Body of pancreas (tissue), 4 donors: ENCODE measurements around the gene CAMTA1. TPM values are rescaled to one million over a fixed set of nuclear protein-coding genes. Genes with fewer than 3 reads are reported as not detected.

Source experiments
- ATAC-seq: fragments of 150-250 bp; one replicate; pipeline ENCODE4 v1.9.1; 2016
- DNase-seq, 4 donors: peaks; one replicate each; pipeline ENCODE4 v3.0.0-alpha.2; 2019
- H3K27ac ChIP-seq, 4 donors: fragments of 200-600 bp; sonication (generic); 1 replicate in 3 of 4; 2 replicates in 1 of 4; pipeline versions ENCODE4 v1.5.1 to v1.6.1; 2016 to 2019; ENCODE audit warnings: mild to moderate bottlenecking in 1 of 4, mixed read lengths in 1 of 4, moderate library complexity in 1 of 4
- H3K27me3 ChIP-seq, 2 donors: fragments of 200-600 bp; sonication (generic); one replicate each; pipeline ENCODE4 v1.6.0; 2016; ENCODE audit warnings: mild to moderate bottlenecking in 1 of 2
- H3K36me3 ChIP-seq, 2 donors: fragments of 200-600 bp; sonication (generic); replicated peaks in 1 of 2; 2 replicates each; pipeline ENCODE4 v1.5.1; 2016; ENCODE audit warnings: low read depth in 2 of 2; ENCODE audit not compliant: insufficient read depth in 1 of 2
- H3K4me1 ChIP-seq: fragments of 200-600 bp; sonication (generic); one replicate; pipeline ENCODE4 v1.6.0; 2016
- H3K4me3 ChIP-seq, 2 donors: fragments of 200-600 bp; sonication (generic); 1 replicate in 1 of 2; 2 replicates in 1 of 2; pipeline ENCODE4 v1.5.1; 2016 to 2019
- H3K9me3 ChIP-seq, 3 donors: fragments of 200-600 bp; sonication (generic); 1 replicate in 2 of 3; 2 replicates in 1 of 3; pipeline ENCODE4 v1.5.1; 2016
- CTCF ChIP-seq, 7 experiments: fragments of 450-650 bp in 4 of 7; fragments of 200-600 bp in 3 of 7; sonication (generic) in 3 of 7; IDR thresholded peaks; one replicate each; pipeline ENCODE4 v1.5.1; 2016 to 2019; ENCODE audit warnings: antibody characterized with exemption in 7 of 7
- POLR2A ChIP-seq, 3 donors: fragments of 450-650 bp; IDR thresholded peaks; one replicate each; pipeline ENCODE4 v1.6.1; 2016; ENCODE audit warnings: antibody characterized with exemption in 3 of 3, mild to moderate bottlenecking in 2 of 3
- WGBS, 2 donors: methylation state at CpG; one replicate each; pipeline ENCODE4 v1.1.5; 2017; 5-methylcytosine and 5-hydroxymethylcytosine counted together
- intact Hi-C: fragments of 100-400 bp; cut with DNase I; formaldehyde crosslinking; loops from one replicate; pipeline ENCODE4 v1.15.1; 2023
- total RNA-seq, 2 donors: library from RNA; depleted of rRNA; stranded (reverse); fragments of >200 nt; gene quantifications; one replicate each; pipeline ENCODE4 v1.1.0, GENCODE V29; 2016

Gene CAMTA1
- total RNA-seq, 2 donors from 2014 or later = 36.3 to 59.7 TPM

DNA sequence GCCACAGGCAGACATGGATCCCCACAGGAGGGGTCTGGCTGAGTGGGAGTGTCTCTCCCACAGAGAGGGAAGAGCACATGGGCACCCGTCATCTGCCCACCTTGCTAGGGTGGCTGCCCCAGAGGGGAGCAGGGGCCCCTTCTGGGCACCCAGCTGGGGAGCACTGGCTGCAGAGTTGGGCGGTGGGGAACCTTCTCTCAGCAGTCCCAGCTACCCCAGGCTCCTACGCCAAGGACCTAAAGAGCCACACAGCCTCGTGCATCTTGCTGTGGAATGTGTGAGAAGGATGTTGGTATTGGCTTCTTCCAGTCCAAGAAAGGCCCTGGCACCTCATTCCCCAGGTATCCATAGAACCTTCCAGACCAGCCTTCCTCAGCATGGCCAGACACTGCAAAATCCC is 735.2 kb downstream of the CAMTA1 start:
- no peak overlapping the region for H3K4me3 ChIP-seq
- H3K36me3 ChIP-seq = no peaks in the 10 kb centered on the region
- intact Hi-C loops = no loop called here
- WGBS, 2 donors = 73 to 76% methylated on average over 4 of the region's 4 CpGs
- DNase-seq (no peak), ATAC-seq (no peak)
- H3K27me3 ChIP-seq = no peaks in the 10 kb centered on the region
- no peak overlapping the region for H3K27ac ChIP-seq
- H3K9me3 ChIP-seq = no peaks in the 10 kb centered on the region
- TF ChIP-seq CTCF (IDR thresholded peaks at IDR 0.05) = no peak
- no peak for TF ChIP-seq POLR2A (IDR thresholded peaks at IDR 0.05)
- H3K4me1 ChIP-seq = peaks cover 2% of the 10 kb centered on the region

GRCh38 chr1:7524341-7525337 is 739.4 kb downstream of the CAMTA1 start:
- Histone ChIP-seq H3K9me3 (no peaks in the 10 kb centered on the region), H3K4me1 (no peaks in the 10 kb centered on the region), H3K27ac (no peak overlapping the region), H3K4me3 (no peak overlapping the region), H3K36me3 (no peaks in the 10 kb centered on the region), H3K27me3 (no peaks in the 10 kb centered on the region)
- intact Hi-C loops = no loop called here
- 81 to 84% methylated on average over 16 of the region's 16 CpGs for WGBS, 2 donors
- TF ChIP-seq CTCF (IDR thresholded peaks at IDR 0.05) = no peak
- TF ChIP-seq POLR2A (IDR thresholded peaks at IDR 0.05) = no peak
- no peak for ATAC-seq
- DNase-seq = no peak

GRCh38 chr1:7525338-7526063 is 740.2 kb downstream of the CAMTA1 start:
- WGBS, 2 donors = 72 to 78% methylated on average over 11 to 12 of the region's 12 CpGs

DNA sequence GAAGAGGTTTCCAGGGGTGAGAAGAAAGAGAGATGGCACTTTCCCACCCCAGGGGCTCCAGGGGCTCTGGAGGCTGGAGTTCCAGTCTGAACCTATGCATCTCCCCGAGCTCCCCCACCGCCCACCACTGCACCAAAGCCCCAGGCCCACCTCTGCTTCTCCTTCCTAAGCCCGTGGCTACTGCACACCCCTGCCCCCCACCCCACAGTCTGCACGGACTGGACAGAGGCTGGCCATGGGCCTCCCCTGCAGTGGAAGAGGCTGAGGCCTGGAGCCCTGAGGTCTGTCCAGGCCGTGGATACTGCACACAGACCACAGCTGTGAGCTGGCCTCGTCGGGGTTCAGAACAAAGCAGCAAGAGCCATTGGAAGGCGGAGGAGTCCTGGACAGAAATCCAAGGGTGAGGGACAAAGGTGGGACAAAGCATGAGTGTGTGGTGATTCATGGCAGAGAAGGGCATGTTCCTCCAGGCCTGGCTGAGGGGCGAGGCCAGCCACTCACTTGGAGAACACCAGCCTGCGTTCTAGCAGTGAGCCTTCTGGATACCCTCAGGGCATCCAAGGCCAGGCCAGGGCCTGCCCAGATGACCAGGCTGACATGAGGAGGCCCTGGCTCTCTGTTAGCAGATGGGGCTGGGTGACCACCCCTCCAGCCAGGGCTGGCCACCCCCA is 741.1 kb downstream of the CAMTA1 start:
- no peaks in the 10 kb centered on the region for H3K4me1 ChIP-seq
- TF ChIP-seq CTCF (IDR thresholded peaks at IDR 0.05) = no peak
- TF ChIP-seq POLR2A (IDR thresholded peaks at IDR 0.05) = no peak
- H3K36me3 ChIP-seq = no peaks in the 10 kb centered on the region
- DNase-seq (no peak), ATAC-seq (no peak)
- WGBS, 2 donors = 80 to 85% methylated on average over 7 to 10 of the region's 10 CpGs
- no peaks in the 10 kb centered on the region for H3K9me3 ChIP-seq
- no peak overlapping the region for H3K27ac ChIP-seq
- H3K27me3 ChIP-seq = no peaks in the 10 kb centered on the region
- intact Hi-C loops = no loop called here
- no peak overlapping the region for H3K4me3 ChIP-seq

More at GRCh38 chr1:7525338-7526063, 740.2 kb downstream of the CAMTA1 start:
- Histone ChIP-seq H3K27ac (no peak overlapping the region), H3K4me1 (no peaks in the 10 kb centered on the region), H3K9me3 (no peaks in the 10 kb centered on the region), H3K4me3 (no peak overlapping the region), H3K27me3 (no peaks in the 10 kb centered on the region), H3K36me3 (no peaks in the 10 kb centered on the region)
- no peak for TF ChIP-seq CTCF (IDR thresholded peaks at IDR 0.05)
- no peak for TF ChIP-seq POLR2A (IDR thresholded peaks at IDR 0.05)
- intact Hi-C loops = no loop called here
- ATAC-seq (no peak), DNase-seq (no peak)
